Subcutaneous preadipocyte (primary cell): ENCODE results near the gene UBE2R2. TPM values are rescaled to one million over a fixed set of nuclear protein-coding genes. Genes with fewer than 3 reads are reported as not detected.

Source experiments
- small RNA-seq: library from RNA; depleted of rRNA; stranded (forward); fragments of <200 nt; gene quantifications from one replicate; pipeline ENCODE3, GENCODE V24; 2012
- total RNA-seq: library from RNA; depleted of rRNA; stranded (reverse); fragments of >200 nt; gene quantifications from 2 replicates; pipeline ENCODE4 v1.2.3, GENCODE V29; 2012

Gene UBE2R2, protein sequence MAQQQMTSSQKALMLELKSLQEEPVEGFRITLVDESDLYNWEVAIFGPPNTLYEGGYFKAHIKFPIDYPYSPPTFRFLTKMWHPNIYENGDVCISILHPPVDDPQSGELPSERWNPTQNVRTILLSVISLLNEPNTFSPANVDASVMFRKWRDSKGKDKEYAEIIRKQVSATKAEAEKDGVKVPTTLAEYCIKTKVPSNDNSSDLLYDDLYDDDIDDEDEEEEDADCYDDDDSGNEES
- 15.4 and 17.6 TPM in 2 replicates for total RNA-seq

DNA sequence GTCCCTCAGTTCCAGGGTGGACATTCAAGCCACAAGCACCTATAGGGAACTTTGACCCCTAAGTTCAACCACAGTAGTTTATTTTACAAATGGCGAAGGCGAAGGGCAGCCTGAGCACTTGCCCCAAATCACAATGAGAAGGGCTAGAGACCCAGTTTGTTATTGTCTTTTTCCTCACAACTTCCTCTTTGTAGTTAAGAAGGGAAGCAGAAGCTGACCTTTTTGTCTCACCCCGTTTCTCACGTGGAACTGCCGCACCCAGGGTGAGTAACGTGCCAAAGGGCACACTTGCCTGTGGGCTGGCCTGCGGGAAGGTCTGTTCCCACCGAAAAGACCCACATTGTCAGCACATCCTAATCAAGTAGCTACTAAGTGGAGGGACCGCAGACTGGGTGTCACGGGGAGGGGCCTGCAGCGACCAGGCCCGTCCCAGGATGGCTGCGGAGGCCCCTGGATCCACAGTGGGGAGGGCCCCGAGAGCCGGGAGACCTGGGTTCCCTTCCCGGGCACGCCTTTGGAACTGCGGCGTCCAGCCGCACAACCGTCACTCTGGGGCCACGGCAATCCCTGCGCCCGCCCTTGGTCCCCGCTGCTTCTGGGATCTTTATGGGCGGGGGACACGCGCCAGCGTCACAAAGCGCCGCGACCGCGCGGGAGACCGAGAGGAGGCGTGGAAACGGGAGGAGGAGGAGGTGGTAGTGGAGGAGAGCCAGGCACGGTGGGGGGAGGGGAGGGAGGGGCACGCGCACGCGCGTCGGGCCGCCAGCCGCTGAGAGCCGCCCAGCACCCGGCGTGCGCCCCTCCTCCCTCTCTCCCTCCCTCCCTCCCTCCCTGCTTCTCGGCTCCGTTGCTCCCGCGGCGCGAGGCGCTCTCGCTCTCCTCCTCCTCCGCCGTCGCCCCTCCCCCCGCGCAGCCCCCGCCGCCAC is at the start of gene UBE2R2:
UBE2R2 (plus strand) TSS at position 834 of the 926 bp plus-strand sequence. CDS start 598 bp downstream, outside the sequence.

DNA sequence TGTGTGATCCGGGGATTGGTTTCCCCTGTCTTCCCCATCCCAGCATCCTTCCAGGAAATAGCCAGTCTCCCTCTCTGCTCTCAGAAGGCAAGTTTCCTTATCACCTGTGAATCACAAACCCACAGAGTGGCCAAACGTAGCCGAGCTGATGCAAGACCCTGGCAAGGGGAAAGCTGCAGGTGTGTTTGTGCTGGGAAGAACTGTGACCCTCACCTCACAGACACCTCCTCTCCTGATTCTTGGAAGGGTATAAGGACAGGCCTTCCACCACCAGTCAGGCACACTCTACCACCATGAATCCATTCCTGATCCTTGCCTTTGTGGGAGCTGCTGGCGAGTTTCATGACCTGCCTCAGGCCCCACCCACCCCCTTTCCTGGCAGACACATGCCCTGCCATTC is 21.7 kb upstream of the UBE2R2 start, which contains the start of gene PRSS3:
PRSS3 (plus strand) TSS at position 281 of the 400 bp plus-strand sequence; CDS start at position 294, 13 bp downstream.

Small RNAs within 50 kb of the gene (small RNA-seq; reads per million reads assigned to genes)
- gene RF00019 (not detected), gene RNU4ATAC11P (not detected), gene SNORD121A (47.3 reads per million, percentile 98 among the genes with 10 or more reads in this experiment), gene SNORD121B (not detected)

Other genes with a start within 250 kb of the UBE2R2 start
- gene PRSS3, start 21.6 kb upstream of the UBE2R2 start, total RNA-seq: 5.1 and 26.6 TPM in 2 replicates
- gene UBAP2, start 231.7 kb downstream of the UBE2R2 start, total RNA-seq: 16.9 and 30.5 TPM in 2 replicates